A549 (cell line): Measurements from ENCODE around the gene GNL1. TPM values are rescaled to one million over a fixed set of nuclear protein-coding genes. Genes with fewer than 3 reads are reported as not detected.
A peak's percentile ranks its signal among the peaks of the same experiment; 100 is the strongest.

Source experiments
- ATAC-seq, 2 experiments: fragments of 200-7000 bp in 1 of 2; fragments of >200 bp in 1 of 2; cut with Nextera tagmentation in 1 of 2; cut with Tn5 transposase in 1 of 2; 3 replicates each; pipeline versions ENCODE4 v1.8.0 to v1.9.1; 2018 to 2020; ENCODE audit warnings: mild to moderate bottlenecking in 1 of 2, moderate library complexity in 1 of 2
- CTCF ChIA-PET: fragments of 300-600 bp; sonication (Branson Sonifier 250); formaldehyde crosslinking; extraction: SDS; loops from one replicate; lab custom pipeline; 2021; ENCODE audit warnings: antibody characterized with exemption, inconsistent platforms; lab: Yijun Ruan, JAX
- POLR2A ChIA-PET: fragments of 350-600 bp; formaldehyde crosslinking; extraction: SDS; loops from one replicate; lab custom pipeline; 2021; ENCODE audit warnings: antibody characterized with exemption, inconsistent platforms; lab: Yijun Ruan, JAX
- DNase-seq, 2 experiments: peaks; one replicate each; pipeline versions ENCODE4 v3.0.0 to v3.0.0-alpha.2; 2011 to 2016; ENCODE audit warnings: low read depth in 1 of 2, low spot score in 1 of 2
- FAIRE-seq: peaks from 2 replicates; lab custom pipeline; 2011; peaks lifted over from hg19 to GRCh38; lab: Jason Lieb, UNC
- H3K27ac ChIP-seq, 2 experiments: fragments of >200 bp; sonication (Bioruptor Twin); formaldehyde crosslinking; 3 replicates each; pipeline ENCODE4 v1.5.1; 2016 to 2017
- H3K4me1 ChIP-seq: fragments of >200 bp; sonication (Bioruptor Twin); formaldehyde crosslinking; 3 replicates; pipeline ENCODE4 v1.6.1; 2016
- H3K4me2 ChIP-seq: fragments of >200 bp; sonication (Bioruptor Twin); formaldehyde crosslinking; 3 replicates; pipeline ENCODE4 v1.6.1; 2016
- H3K4me3 ChIP-seq: fragments of >200 bp; sonication (Bioruptor Twin); formaldehyde crosslinking; 3 replicates; pipeline ENCODE4 v1.5.1; 2016
- H3K9me3 ChIP-seq: fragments of >200 bp; sonication (Bioruptor Twin); formaldehyde crosslinking; 3 replicates; pipeline ENCODE4 v1.6.1; 2016
- BHLHE40 ChIP-seq: IDR thresholded peaks from 2 replicates; pipeline ENCODE4 v1.6.1; 2012; ENCODE audit warnings: low read depth, low read length, inconsistent platforms
- CBX8 ChIP-seq: fragments of 200-600 bp; sonication (generic); IDR thresholded peaks from 2 replicates; pipeline ENCODE4 v1.6.1; 2016
- CEBPB ChIP-seq, 2 experiments: fragments of >200 bp in 1 of 2; sonication (Bioruptor Twin) in 1 of 2; formaldehyde crosslinking in 1 of 2; IDR thresholded peaks; 2 replicates each; pipeline ENCODE4 v1.6.1; 2012 to 2016
- EHF ChIP-seq: fragments of 250-450 bp; sonication (Bioruptor Pico); IDR thresholded peaks from 2 replicates; pipeline ENCODE4 v1.5.0; 2020; ENCODE audit warnings: mild to moderate bottlenecking
- EHMT2 ChIP-seq: fragments of 200-600 bp; sonication (generic); IDR thresholded peaks from 2 replicates; pipeline ENCODE4 v1.6.1; 2016; ENCODE audit warnings: antibody characterized with exemption, low read depth, mild to moderate bottlenecking, moderate library complexity
- FOXS1 ChIP-seq: fragments of 250-450 bp; sonication (Bioruptor Pico); IDR thresholded peaks from 2 replicates; pipeline ENCODE4 v1.5.0; 2020; ENCODE audit warnings: mild to moderate bottlenecking, moderate library complexity
- HES2 ChIP-seq: fragments of >200 bp; sonication (Bioruptor Twin); formaldehyde crosslinking; IDR thresholded peaks from 2 replicates; pipeline ENCODE4 v1.6.1; 2016
- HMGXB4 ChIP-seq: fragments of 250-450 bp; sonication (Bioruptor Pico); IDR thresholded peaks from 2 replicates; pipeline ENCODE4 v1.5.0; 2021; ENCODE audit warnings: mild to moderate bottlenecking, moderate library complexity, borderline replicate concordance
- HOXB13 ChIP-seq: fragments of 250-450 bp; sonication (Bioruptor Pico); IDR thresholded peaks from 2 replicates; pipeline ENCODE4 v1.5.0; 2020; ENCODE audit warnings: low read depth, mild to moderate bottlenecking, moderate library complexity
- JUN ChIP-seq, 2 experiments: fragments of >200 bp; sonication (Bioruptor Twin); formaldehyde crosslinking; IDR thresholded peaks; 2 replicates in 1 of 2; 3 replicates in 1 of 2; pipeline ENCODE4 v1.6.1; 2016 to 2017
- MAFK ChIP-seq: fragments of 450-650 bp; IDR thresholded peaks from 2 replicates; pipeline ENCODE4 v1.6.1; 2014; ENCODE audit not compliant: partially characterized antibody
- NFE2L2 ChIP-seq: fragments of 150-350 bp; conservative IDR thresholded peaks from 2 replicates; pipeline ENCODE4 v1.6.1; 2014; ENCODE audit warnings: low read length
- NPAS2 ChIP-seq: fragments of 250-450 bp; sonication (Bioruptor Pico); IDR thresholded peaks from 2 replicates; pipeline ENCODE4 v1.8.0; 2022; ENCODE audit warnings: mild to moderate bottlenecking, moderate library complexity, borderline replicate concordance
- PHF8 ChIP-seq: fragments of 200-600 bp; sonication (generic); IDR thresholded peaks from 2 replicates; pipeline ENCODE4 v1.6.1; 2016; ENCODE audit warnings: low read depth, mild to moderate bottlenecking, antibody characterized with exemption, moderate library complexity, borderline replicate concordance
- POLR2A ChIP-seq: IDR thresholded peaks from 2 replicates; pipeline ENCODE4 v1.6.1; 2012; ENCODE audit warnings: mild to moderate bottlenecking, low read length
- RCOR1 ChIP-seq: fragments of 150-350 bp; IDR thresholded peaks from 2 replicates; pipeline ENCODE4 v1.6.1; 2014; ENCODE audit warnings: antibody characterized with exemption, low read length, low read depth
- SREBF2 ChIP-seq: fragments of 450-650 bp; IDR thresholded peaks from 2 replicates; pipeline ENCODE4 v1.6.1; 2014; ENCODE audit warnings: mild to moderate bottlenecking, moderate library complexity
- TFCP2L1 ChIP-seq: fragments of 250-450 bp; sonication (Bioruptor Pico); IDR thresholded peaks from 2 replicates; pipeline ENCODE4 v1.5.0; 2021; ENCODE audit warnings: mild to moderate bottlenecking
- TP53 ChIP-seq: fragments of 250-450 bp; sonication (Bioruptor Pico); IDR thresholded peaks from 2 replicates; pipeline ENCODE4 v1.5.0; 2021; ENCODE audit warnings: mild to moderate bottlenecking, moderate library complexity
- ZC3H11A ChIP-seq: fragments of 450-650 bp; IDR thresholded peaks from 2 replicates; pipeline ENCODE4 v1.6.1; 2014; ENCODE audit warnings: antibody characterized with exemption, mild to moderate bottlenecking
- WGBS: methylation state at CpG from one replicate; pipeline ENCODE4 v1.1.6; 2017; ENCODE audit errors: missing lambda C conversion rate; 5-methylcytosine and 5-hydroxymethylcytosine counted together
- polyA plus RNA-seq, 4 experiments: library from polyadenylated mRNA; depleted of rRNA in 3 of 4; stranded (reverse); fragments of >200 nt; fragmentation: RNase III in 1 of 4; extraction: RNeasy Plus Mini Kit Qiagen cat#74134 plus additional on column Dnase treatment in 1 of 4; gene quantifications; 2 replicates in 3 of 4; 3 replicates in 1 of 4; pipeline ENCODE4 v1.2.3, GENCODE V29; 2011 to 2017
- TF ChIP-seq, protein P1 (sequence below): IDR thresholded peaks from 2 replicates; pipeline ENCODE4 v1.6.1; 2012; ENCODE audit warnings: low read depth, borderline replicate concordance
- TF ChIP-seq, protein P2 (sequence below): fragments of 250-450 bp; sonication (Bioruptor Pico); IDR thresholded peaks from 2 replicates; pipeline ENCODE4 v1.5.0; 2020; ENCODE audit warnings: low read depth, mild to moderate bottlenecking, moderate library complexity

Gene GNL1
- polyA plus RNA-seq, 2 of the 4 experiments (the other 2 are of a cell fraction): 18.5 to 27.2 TPM

GRCh38 chr6:30554962-30555815 is 1.1 kb downstream of the GNL1 start:
- peak overlapping the region; percentile 93 for H3K4me2 ChIP-seq
- ATAC-seq: peak in 1 of 2 experiments; percentile 9; a peak in 3 of 6 replicates
- TF ChIP-seq TP53 (CRISPR knock-in tag): no peak
- TF ChIP-seq NFE2L2: no peak
- TF ChIP-seq HOXB13 (CRISPR knock-in tag): no peak
- TF ChIP-seq JUN (IDR thresholded peaks at IDR 0.05): no peak
- TF ChIP-seq HES2: no peak
- TF ChIP-seq CEBPB (IDR thresholded peaks at IDR 0.05): no peak
- TF ChIP-seq HMGXB4 (CRISPR knock-in tag): no peak
- TF ChIP-seq ZC3H11A: no peak
- no peak for TF ChIP-seq CBX8
- no peak for TF ChIP-seq MAFK
- no peak for FAIRE-seq
- CTCF ChIA-PET: interaction anchor here (0.8 to 9.4 kb wide), 2 partner anchors 12 to 19 kb away, joined by 3 to 103 read pairs; no protein-coding TSS in a partner anchor
- H3K4me1 ChIP-seq: peaks cover 13% of the 10 kb centered on the region; the same call in 2 of the 3 replicates
- no peaks in the 10 kb centered on the region for H3K9me3 ChIP-seq
- peak overlapping the region; percentile 88 for H3K4me3 ChIP-seq
- POLR2A ChIA-PET: no interaction called here
- no peak for DNase-seq
- peak overlapping the region; percentile 91 to 94 for H3K27ac ChIP-seq
- 70% methylated on average over 18 of the region's 34 CpGs for WGBS

- Histone ChIP-seq H3K4me3 (no peak overlapping the region), H3K4me1 (peaks cover 13% of the 10 kb centered on the region; the same call in 2 of the 3 replicates), H3K4me2 (no peak overlapping the region)
- ATAC-seq (no peak), FAIRE-seq (no peak)
- 90% methylated on average over 4 of the region's 4 CpGs for WGBS
- ChIA-PET POLR2A (no interaction called here), CTCF (interaction anchor here (0.8 to 9.4 kb wide), 2 partner anchors 11 to 18 kb away, joined by 3 to 103 read pairs; no protein-coding TSS in a partner anchor)
- TF ChIP-seq PHF8 (no peak), TFCP2L1 (CRISPR knock-in tag) (no peak), CBX8 (no peak), POLR2A (no peak), NPAS2 (CRISPR knock-in tag) (no peak), FOXS1 (CRISPR knock-in tag) (no peak), BHLHE40 (no peak)
- TF ChIP-seq, protein P1, sequence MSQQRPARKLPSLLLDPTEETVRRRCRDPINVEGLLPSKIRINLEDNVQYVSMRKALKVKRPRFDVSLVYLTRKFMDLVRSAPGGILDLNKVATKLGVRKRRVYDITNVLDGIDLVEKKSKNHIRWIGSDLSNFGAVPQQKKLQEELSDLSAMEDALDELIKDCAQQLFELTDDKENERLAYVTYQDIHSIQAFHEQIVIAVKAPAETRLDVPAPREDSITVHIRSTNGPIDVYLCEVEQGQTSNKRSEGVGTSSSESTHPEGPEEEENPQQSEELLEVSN: no peak
- TF ChIP-seq, all 56 proteins: peak for 0
- no peak overlapping the region for H3K27ac ChIP-seq
- H3K9me3 ChIP-seq: no peaks in the 10 kb centered on the region
- no peak for DNase-seq
These were observed 1.9 kb downstream of the GNL1 start for GRCh38 chr6:30554404-30554803.

DNA sequence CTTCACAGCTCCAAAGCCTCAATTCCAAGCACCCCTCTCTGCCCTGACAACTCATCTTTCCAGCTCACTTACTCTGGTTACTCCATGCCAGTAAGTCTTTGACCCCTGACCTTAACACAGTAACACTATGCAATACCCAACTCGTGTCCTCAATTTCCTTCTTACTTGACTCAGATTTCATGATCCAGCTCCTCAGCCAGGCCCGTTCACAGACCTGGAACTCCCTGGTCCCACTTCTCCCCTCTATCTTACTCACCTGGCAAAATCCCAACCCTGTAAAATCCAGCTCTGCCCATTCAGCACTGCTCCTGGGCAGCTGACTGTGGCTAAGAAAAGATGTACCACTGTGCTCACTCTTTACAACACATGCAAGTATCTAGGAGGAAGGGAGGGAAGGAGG is 7.9 kb downstream of the GNL1 start:
- TF ChIP-seq HES2: no peak
- no peak for TF ChIP-seq TP53 (CRISPR knock-in tag)
- TF ChIP-seq EHMT2: no peak
- TF ChIP-seq, protein P2, sequence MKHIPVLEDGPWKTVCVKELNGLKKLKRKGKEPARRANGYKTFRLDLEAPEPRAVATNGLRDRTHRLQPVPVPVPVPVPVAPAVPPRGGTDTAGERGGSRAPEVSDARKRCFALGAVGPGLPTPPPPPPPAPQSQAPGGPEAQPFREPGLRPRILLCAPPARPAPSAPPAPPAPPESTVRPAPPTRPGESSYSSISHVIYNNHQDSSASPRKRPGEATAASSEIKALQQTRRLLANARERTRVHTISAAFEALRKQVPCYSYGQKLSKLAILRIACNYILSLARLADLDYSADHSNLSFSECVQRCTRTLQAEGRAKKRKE (CRISPR knock-in tag): no peak
- no peak for TF ChIP-seq EHF (CRISPR knock-in tag)
- no peak for TF ChIP-seq ZC3H11A
- TF ChIP-seq SREBF2: no peak
- no peak for TF ChIP-seq JUN (IDR thresholded peaks at IDR 0.05)
- no peak for TF ChIP-seq RCOR1
- no peak for TF ChIP-seq POLR2A
- no peak for DNase-seq
- CTCF ChIA-PET: interaction anchor here (0.9 to 16.0 kb wide), 5 partner anchors 10 to 539 kb away, joined by 3 to 320 read pairs (median 4); no protein-coding TSS in a partner anchor
- no peaks in the 10 kb centered on the region for H3K4me1 ChIP-seq
- H3K4me2 ChIP-seq: no peak overlapping the region
- H3K9me3 ChIP-seq: no peaks in the 10 kb centered on the region
- no peak for FAIRE-seq
- WGBS: 70% methylated on average over 2 of the region's 2 CpGs
- no peak overlapping the region for H3K4me3 ChIP-seq
- POLR2A ChIA-PET: no interaction called here
- no peak overlapping the region for H3K27ac ChIP-seq
- no peak for ATAC-seq
